ENCODE data around the gene ZXDC. TPM values are rescaled to one million over a fixed set of nuclear protein-coding genes. Genes with fewer than 3 reads are reported as not detected.
A peak's percentile ranks its signal among the peaks of the same experiment; 100 is the strongest.

ZXDC gene
- total RNA-seq, 2 donors from 2014 or later = 23.9 to 26.9 TPM

DNA sequence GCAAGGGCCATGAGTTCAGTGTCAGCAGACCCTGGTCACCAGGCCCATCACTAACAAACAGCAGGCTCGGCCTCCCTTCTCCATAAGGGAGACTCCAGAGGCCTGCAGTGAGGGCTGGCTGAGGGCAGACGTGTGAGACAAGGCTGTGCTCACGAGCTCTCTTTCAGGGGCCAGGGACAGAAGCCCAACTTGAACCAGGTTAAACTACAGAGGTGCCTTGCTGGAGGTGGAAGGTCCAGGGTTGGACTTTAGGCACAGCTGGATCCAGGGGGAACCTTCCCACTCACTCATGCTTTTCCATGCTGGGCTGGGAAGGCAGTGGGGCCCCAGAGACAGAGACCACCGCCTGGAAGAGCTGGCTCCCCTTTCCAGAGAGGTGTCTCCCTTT, 62.0 kb downstream of the ZXDC start:
- ATAC-seq (no peak), DNase-seq (ENCODE audit: low spot score in 2 of 2) (peak in 1 of 2 donors; percentile 37)
- Mint-ChIP-seq H3K9me3 (no peaks in the 10 kb centered on the region), H3K36me3 (peaks cover 0 to 14% of the 10 kb centered on the region in 2 donors), H3K27ac (no peak overlapping the region)

DNA sequence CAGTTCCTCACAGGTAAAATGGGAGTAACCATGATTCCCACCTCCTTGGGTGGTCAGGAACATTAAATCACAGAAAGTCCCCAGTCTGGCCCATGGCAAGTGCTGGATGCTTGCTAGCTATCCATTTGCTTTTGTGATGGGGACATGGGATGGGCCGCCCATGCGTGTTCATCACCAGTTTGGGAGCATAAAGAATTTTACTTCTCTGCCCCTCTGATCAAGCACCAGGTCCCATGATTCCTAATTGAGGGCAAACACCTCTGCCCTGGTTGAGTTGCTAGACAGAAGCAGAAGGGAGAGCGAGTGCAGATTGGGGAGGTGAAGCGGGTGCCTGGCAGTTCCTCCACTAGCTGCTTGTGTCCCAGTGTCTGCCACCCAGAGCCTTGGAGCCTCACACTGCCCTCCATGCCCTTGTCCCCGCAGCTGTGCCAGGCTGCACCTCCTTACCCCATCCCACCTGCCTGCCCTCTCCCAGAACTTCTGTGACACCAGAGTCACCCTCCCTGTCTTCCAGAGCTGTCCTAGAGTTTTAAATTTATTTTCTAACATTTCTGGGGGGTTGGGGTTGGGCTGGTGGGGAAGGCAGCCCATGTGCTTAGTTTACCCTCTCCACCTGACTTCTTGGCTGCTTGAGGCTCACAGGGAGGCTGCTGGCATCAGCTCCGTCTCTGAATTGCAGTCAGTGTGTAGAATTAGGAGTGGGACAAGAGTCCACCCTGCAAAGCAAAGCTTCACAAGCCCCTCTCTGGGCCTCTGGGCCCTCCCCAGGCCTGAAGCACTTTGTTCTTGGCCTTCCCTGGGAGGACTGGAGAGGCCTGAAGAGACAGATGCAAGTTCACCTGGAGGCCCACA, 62.6 kb downstream of the ZXDC start:
- no peak for ATAC-seq
- Mint-ChIP-seq H3K9me3 (no peaks in the 10 kb centered on the region), H3K36me3 (peaks cover 0 to 14% of the 10 kb centered on the region in 2 donors), H3K27ac (no peak overlapping the region)
- DNase-seq (ENCODE audit: low spot score in 2 of 2) = peak in 1 of 2 donors; percentile 21

DNA sequence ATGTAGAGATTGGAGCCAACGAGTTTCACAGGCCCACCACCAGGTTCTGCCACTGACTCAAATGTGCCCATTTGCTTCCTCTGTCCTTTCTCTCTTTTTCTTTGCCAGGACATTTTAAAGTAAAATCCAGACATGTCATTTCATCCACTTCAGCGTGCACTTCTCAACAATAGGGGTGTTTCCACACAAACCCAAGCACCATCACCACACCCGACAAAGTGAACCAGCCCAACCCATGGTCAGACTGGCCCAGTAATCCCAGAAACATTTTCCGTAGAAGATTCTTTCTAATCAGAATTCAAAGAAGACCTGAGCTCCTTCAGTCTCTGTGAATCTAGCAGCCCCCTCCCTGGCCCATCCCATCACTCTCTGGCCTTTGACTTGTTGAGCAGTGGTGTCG, 67.6 kb downstream of the ZXDC start:
- DNase-seq (ENCODE audit: low spot score in 2 of 2) (no peak), ATAC-seq (no peak)
- H3K27ac Mint-ChIP-seq = no peak overlapping the region
- H3K36me3 Mint-ChIP-seq = peaks cover 0 to 14% of the 10 kb centered on the region in 2 donors
- no peaks in the 10 kb centered on the region for H3K9me3 Mint-ChIP-seq

DNA sequence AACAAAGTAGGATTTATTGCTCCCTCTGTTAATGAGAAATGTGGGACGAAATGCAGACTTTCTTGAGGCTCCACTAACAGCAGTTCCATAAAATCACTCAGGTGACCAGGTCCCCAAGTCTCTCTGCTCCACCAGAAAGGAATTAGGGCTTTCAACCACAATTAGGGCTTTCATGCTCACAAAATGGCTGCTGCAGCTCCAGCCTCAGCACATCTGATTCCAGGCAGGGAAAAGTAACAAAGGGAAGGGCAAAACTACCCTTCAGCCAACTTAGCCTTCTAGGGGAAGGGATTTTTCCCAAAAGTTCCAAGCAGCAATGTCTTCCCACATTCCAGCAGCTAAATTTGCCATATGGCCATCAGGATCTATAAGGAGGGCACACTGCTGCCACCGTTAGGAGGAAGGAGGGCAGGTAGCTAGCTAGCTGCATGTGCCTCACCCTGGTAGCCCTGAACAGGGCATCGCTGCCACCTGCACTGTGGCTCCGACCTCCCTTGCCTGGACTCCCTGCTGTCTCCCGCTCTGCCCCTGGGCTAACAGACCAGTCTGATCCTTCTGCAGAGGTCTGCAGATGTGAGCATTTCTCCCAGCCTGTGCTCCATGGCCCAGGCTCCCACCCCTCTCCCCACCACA, 68.2 kb downstream of the ZXDC start:
- Mint-ChIP-seq H3K27ac (no peak overlapping the region), H3K36me3 (peaks cover 0 to 14% of the 10 kb centered on the region in 2 donors), H3K9me3 (no peaks in the 10 kb centered on the region)
- ATAC-seq (no peak), DNase-seq (ENCODE audit: low spot score in 2 of 2) (no peak)

DNA sequence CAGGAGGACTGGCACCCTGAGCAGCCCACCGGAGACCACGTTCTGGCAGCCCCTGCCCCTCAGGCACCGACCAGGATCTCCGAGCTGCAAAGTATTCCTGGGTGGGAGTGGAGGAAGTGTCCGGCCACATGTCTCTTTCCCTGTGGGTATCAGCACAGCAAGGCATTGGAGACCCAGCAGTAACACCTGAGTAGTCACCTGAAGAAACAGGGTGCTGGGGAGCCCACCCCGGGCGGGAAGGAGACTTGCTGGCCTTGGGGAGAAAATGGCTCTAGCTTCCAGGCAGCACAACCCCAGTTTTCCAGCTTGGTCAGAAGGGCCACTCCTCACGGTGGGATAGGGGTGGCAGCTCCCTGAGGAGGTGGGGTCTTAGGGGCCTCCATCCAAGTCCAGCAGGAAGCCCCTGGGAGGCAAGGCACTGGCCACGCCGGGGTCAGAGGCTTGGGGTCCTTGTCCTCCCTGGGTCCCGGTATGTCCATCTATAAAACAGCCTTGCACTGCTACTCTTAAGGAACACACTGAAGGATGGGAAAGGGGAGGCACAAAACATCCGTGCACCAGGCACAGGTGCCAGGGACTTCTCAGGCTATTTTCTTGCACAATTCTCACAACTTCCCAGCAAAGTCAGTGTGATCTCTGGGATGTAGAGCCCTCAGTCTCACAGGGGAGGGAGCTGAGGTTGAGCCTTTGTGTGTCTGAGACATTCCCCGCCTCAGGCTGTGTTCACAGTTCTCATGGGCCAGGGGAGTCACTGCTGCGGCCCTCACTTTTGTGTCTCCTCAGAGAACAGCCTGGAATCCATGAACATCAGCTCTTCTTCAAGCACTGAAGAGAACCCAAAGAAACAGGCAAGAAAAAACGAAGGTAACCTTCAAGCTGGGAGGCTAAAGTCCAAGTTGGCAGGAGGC, 69.0 kb downstream of the ZXDC start:
- DNase-seq (ENCODE audit: low spot score in 2 of 2) = no peak
- peaks cover 0 to 14% of the 10 kb centered on the region in 2 donors for H3K36me3 Mint-ChIP-seq
- no peaks in the 10 kb centered on the region for H3K9me3 Mint-ChIP-seq
- no peak overlapping the region for H3K27ac Mint-ChIP-seq
- no peak for ATAC-seq

DNA sequence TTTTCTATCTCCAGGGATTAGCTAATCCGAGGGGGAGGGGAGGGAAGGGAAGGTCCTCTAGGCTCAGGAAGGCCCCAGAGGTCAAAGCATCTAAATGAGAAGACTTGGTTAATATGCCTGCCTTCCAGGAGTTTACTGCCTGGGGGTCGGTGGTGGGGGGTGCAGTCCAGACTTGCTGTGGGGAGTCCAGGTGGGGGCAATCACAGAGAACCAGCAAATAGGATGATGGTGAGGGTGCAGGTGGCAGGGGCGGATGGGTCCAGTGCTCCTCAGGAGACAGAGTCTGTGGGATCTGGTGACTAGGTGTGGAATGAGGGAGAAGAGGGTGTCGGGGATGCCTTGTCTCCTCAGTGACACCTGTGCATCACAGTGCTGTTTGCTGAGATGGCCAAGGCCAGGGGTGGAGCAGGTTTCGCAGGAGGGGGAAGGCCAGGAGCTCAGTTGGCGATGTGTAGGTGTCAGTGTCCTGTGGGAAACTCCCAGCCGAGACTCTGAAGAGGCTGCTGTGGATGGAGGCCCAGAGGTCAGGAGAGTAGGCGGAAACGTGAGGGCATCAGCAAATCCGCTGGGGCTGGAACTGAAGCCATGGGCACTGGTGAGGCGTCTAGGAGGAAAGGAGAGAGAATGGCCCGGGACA, 72.9 kb downstream of the ZXDC start:
- ATAC-seq = no peak
- Mint-ChIP-seq H3K9me3 (no peaks in the 10 kb centered on the region), H3K36me3 (no peaks in the 10 kb centered on the region), H3K27ac (peak overlapping the region in 1 of 2 donors; percentile 46)
- DNase-seq (ENCODE audit: low spot score in 2 of 2) = no peak

DNA sequence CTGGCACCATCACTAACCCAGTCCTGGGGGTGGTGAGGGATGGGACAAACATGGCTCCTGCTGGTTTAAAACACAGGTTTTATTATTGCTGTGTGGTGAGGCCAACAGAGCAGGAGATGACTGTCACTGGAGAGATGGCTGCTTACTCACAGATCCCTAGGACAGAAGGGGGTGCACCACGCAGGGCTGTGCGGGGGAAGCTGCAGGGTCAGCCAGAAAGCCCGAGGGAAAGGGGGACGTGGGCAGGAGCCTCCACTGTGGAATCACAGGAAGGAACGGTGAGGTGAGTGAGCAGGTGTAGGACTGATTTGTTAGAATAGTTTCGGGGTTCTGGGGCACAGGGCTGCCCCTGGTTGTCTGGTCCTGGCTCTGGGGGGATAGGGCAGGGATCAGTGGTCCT, 73.5 kb downstream of the ZXDC start:
- ATAC-seq = no peak
- H3K9me3 Mint-ChIP-seq = no peaks in the 10 kb centered on the region
- DNase-seq (ENCODE audit: low spot score in 2 of 2) = no peak
- H3K27ac Mint-ChIP-seq = peak overlapping the region in 1 of 2 donors; percentile 46
- no peaks in the 10 kb centered on the region for H3K36me3 Mint-ChIP-seq

DNA sequence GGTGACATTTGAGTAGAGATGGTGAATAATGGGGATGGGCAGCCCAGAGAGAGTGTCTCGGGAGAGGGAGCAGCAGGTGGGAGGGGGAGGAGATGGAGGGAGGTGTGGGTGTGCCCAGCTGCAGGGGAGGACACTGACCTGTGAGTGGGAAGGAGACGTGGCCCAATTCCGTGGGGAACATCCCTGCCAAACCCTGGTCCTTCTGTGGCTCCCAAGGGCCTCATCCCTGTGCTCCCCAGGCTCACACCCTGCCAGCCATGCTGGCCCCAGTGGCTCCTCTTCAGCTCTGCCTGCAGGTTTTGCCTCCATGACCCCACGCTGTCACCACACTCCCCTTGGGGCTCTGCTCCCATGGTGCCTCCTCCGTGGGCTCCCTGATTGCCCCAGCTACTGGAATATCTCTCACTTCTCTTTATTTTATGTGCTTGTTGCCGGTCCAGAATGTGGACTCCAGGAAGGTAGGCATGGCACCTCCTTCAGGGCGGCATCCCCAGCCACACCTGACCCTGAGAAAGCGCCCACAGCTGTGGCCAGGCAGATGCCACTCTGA, 74.0 kb downstream of the ZXDC start:
- H3K36me3 Mint-ChIP-seq = no peaks in the 10 kb centered on the region
- no peak overlapping the region for H3K27ac Mint-ChIP-seq
- DNase-seq (ENCODE audit: low spot score in 2 of 2) (no peak), ATAC-seq (no peak)
- no peaks in the 10 kb centered on the region for H3K9me3 Mint-ChIP-seq

DNA sequence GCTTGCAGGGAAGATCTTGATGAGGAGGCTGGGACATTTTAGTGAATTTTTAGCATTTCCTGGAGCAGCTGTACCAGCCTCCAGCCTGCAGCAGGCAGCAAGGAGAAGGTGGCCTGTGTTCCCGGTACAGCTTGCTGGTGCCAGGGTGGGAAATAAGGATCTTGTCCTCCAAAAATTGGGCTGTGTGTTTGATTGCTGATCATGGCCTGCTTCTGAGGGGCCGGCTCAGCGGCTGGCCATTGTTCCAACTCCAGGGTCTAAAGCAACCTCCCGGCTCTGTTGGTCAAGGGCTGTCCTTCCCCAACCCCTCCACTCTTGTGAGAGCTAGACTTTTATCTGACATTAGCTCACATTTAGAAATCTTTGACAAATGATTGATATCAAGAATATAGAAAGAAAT, 75.9 kb downstream of the ZXDC start:
- H3K9me3 Mint-ChIP-seq = no peaks in the 10 kb centered on the region
- ATAC-seq = no peak
- no peak for DNase-seq (ENCODE audit: low spot score in 2 of 2)
- no peak overlapping the region for H3K27ac Mint-ChIP-seq
- no peaks in the 10 kb centered on the region for H3K36me3 Mint-ChIP-seq

DNA sequence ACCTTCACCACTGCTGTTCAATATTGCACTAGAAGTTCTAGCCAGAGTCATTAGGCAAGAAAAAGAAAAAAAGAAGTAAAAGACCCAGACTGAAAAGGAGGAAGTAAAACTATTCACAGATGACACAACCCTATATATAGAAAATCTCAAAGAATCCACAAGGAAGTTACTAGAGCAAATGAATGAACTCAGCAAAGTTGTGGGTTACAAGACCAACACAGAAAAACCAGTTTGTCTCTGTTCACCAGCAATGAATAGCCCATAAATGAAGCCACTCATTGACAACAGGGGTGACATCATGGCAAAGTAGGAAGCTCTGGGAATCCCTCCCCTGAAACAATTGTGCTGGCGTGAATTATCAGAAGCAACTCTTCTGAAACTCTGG, 76.3 kb downstream of the ZXDC start:
- Mint-ChIP-seq H3K36me3 (no peaks in the 10 kb centered on the region), H3K27ac (no peak overlapping the region), H3K9me3 (no peaks in the 10 kb centered on the region)
- ATAC-seq = no peak
- no peak for DNase-seq (ENCODE audit: low spot score in 2 of 2)

DNA sequence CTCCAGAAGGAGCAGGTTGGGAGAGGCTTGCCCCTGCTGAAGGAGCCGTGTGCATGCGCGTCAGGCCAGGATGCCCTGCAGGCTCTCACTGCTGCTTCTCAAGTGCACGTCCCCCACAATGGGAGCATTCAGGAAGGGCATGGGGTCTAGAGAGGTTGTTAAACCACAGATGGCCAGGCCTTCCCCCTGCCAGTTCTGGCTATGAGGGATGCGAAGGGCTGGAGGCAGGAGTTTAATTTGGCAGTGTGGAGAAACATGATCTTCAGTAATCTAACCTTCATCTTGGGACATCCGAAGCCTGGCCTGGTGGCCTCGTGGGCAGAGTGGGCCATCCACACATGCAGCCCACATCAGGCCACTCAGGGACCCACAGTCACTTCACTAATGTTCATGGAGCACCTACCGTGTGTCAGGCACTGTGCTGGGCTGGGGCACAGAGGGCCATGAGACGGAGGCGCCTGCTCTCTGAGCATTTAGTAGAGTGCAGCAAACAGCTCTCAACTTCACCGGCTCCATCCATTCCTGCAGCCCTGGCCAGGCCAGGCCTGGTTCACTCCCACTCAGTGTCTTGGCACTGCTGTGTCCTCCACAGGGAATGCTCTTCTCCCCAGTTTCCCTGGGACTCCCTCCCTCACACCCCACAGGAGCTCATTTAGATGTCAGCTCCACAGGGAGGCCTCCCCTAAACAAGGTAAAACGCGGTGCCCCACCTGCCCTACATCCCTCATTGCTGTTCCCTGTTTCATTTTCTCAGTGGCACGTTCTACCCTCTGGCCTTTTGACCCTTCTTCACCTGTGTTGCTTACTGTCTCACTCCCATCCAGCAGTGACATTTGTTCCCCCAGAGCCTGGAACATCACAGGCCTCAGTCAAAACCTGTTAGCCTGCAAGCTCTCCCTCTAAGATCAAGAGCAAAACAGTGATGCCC, 77.0 kb downstream of the ZXDC start:
- ATAC-seq = no peak
- Mint-ChIP-seq H3K27ac (no peak overlapping the region), H3K9me3 (no peaks in the 10 kb centered on the region), H3K36me3 (no peaks in the 10 kb centered on the region)
- DNase-seq (ENCODE audit: low spot score in 2 of 2) = peak in 1 of 2 donors; percentile 37

DNA sequence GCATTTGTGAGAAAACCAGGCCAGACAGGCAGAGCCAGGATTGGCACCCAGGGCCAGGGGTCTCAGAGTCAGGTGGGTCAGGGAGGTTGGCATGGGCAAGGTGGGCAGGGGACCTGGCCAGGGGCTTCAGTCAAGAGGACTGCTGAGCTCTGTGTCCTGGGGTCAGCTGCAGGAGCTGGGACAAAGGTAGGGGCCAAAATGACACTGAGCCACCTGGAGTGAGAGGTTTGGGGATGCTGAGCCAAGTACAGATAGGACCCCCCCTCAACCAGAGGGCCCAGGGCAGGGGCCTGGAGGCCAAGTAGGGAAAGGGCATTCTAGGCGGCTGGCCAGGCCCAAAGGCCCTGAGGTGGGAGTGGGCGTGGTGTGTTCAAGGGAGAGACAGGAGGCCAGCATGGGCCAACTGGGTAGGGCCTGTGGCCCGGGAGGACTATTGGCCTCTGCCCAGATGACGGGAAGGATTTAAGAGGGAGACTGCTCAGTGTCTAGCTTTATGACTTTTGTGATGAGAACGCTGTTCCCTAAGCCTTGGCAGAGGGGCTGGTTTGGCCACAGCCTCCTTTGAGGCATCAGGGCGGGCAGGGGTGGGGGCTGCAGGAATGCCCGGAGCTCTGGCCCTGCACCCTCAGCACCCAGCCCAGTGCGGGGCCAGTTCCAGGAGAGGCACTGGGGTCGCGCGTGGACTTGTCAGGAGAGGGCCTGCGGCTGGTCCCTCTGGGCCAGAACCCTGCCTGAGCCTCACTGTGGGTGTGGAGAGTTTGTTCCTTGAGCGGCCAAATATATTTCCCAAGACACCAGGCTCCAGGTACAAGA, 77.9 kb downstream of the ZXDC start:
- no peaks in the 10 kb centered on the region for H3K9me3 Mint-ChIP-seq
- no peak for DNase-seq (ENCODE audit: low spot score in 2 of 2)
- H3K36me3 Mint-ChIP-seq = no peaks in the 10 kb centered on the region
- ATAC-seq = no peak
- H3K27ac Mint-ChIP-seq = no peak overlapping the region

DNA sequence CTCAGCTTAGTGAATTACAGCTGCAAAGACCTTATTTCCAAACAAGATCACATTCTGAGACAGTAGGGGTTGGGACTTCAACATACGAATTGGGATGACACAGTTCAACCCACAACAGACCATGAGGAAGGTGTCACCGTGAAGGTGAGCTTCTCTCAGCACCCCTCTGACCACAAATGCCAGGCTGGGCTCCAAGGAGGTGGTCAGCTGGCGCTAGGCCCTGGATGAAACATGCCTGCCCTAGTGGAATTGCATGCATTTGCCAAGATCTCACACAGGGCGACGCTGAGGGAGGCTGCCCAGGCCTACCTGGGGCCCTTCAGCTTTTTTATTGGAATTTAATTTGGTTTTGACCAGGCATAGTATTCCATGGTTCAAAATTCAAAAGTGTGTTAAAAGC, 79.2 kb downstream of the ZXDC start:
- no peak for ATAC-seq
- DNase-seq (ENCODE audit: low spot score in 2 of 2) = peak in 1 of 2 donors; percentile 21
- H3K9me3 Mint-ChIP-seq = no peaks in the 10 kb centered on the region
- no peak overlapping the region for H3K27ac Mint-ChIP-seq
- H3K36me3 Mint-ChIP-seq = no peaks in the 10 kb centered on the region

DNA sequence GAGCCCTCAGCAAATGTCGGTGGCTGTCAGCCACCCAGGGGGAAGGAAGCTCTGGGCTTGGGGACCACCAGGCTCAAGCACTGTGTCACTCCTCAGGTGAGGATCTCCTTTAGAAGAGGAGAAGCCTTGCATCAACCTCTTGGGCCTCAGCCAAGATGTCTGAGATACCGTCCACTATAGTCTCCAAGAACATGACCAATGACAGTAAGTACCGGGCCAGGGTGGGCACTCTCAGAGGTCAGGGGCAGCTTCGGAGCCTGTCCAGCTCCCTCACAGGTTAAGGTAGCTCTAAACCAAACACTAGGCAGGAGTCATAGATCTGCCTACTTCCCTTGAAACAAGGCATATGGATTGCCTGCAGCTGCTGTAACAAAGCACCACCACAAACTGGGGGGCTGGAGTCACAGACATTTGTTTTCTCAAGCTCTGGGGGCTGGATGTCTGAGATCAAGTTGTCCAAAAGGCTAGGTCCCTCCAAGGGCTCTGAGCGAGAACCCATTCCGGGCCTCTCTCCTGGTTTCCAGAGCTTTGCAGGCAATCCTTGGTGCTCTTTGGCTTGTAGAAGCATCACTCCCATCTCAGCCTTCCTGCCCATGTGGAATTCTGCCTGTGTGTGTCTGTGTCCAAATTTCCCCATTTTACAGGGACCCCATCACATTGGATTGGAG, 79.7 kb downstream of the ZXDC start:
- ATAC-seq (no peak), DNase-seq (ENCODE audit: low spot score in 2 of 2) (peak in 1 of 2 donors; percentile 13)
- Mint-ChIP-seq H3K9me3 (no peaks in the 10 kb centered on the region), H3K36me3 (no peaks in the 10 kb centered on the region), H3K27ac (no peak overlapping the region)

Data from activated naive CD4-positive, alpha-beta T cell treated with anti-CD3 and anti-CD28 coated beads, Interleukin-2, amount 50 U/mL, for 72 hours (primary cell).